HG03175 (cell line): ENCODE data around the gene SYNPO2L.
"Not testable (repeated sequence)": the region's sequence is repeated elsewhere in the genome, so short reads cannot be mapped to it uniquely, and the experiment has no call there.

Experiments
- ATAC-seq: cut with Tn5 transposase; IDR thresholded peaks from one replicate; pipeline ENCODE4 v1.9.1; 2021; ENCODE audit warnings: mild to moderate bottlenecking, moderate library complexity; ENCODE audit not compliant: unreplicated experiment

The SYNPO2L gene

GRCh38 chr10:73655990-73656298, at the start of gene SYNPO2L:
Gene SYNPO2L (minus strand): TSS chr10:73656029. CDS start chr10:73655922, 107 bp downstream.
- no peak for ATAC-seq

GRCh38 chr10:73703924-73704323, 48.1 kb upstream of the SYNPO2L start:
- not testable (repeated sequence) for ATAC-seq

- ATAC-seq, result not testable (repeated sequence)
Observed at GRCh38 chr10:73698819-73699218, 43.0 kb upstream of the SYNPO2L start.

- ATAC-seq, result not testable (repeated sequence)
Observed at GRCh38 chr10:73697675-73698159, 41.9 kb upstream of the SYNPO2L start, which contains the start of gene AGAP5. Gene AGAP5 (minus strand): TSS chr10:73698109. CDS start chr10:73697755, 354 bp downstream.

GRCh38 chr10:73695302-73695701, 39.5 kb upstream of the SYNPO2L start:
- ATAC-seq, result not testable (repeated sequence)

GRCh38 chr10:73690755-73691154, 34.9 kb upstream of the SYNPO2L start:
- ATAC-seq, result not testable (repeated sequence)

GRCh38 chr10:73689596-73689995, 33.8 kb upstream of the SYNPO2L start:
- ATAC-seq, result not testable (repeated sequence)

GRCh38 chr10:73687641-73688040, 31.8 kb upstream of the SYNPO2L start:
- ATAC-seq, result not testable (repeated sequence)

GRCh38 chr10:73674546-73674945, 18.7 kb upstream of the SYNPO2L start:
- not testable (repeated sequence) for ATAC-seq

GRCh38 chr10:73668378-73668777, 12.5 kb upstream of the SYNPO2L start:
- ATAC-seq, result not testable (repeated sequence)

- not testable (repeated sequence) for ATAC-seq
Observed at GRCh38 chr10:73666153-73666809, 10.5 kb upstream of the SYNPO2L start.

- ATAC-seq, result not testable (repeated sequence)
Observed at GRCh38 chr10:73665581-73665980, 9.8 kb upstream of the SYNPO2L start.

GRCh38 chr10:73664156-73665040, 8.6 kb upstream of the SYNPO2L start:
- ATAC-seq, result not testable (repeated sequence)

- not testable (repeated sequence) for ATAC-seq
Observed at GRCh38 chr10:73663621-73664020, 7.8 kb upstream of the SYNPO2L start.

- ATAC-seq, result not testable (repeated sequence)
Observed at GRCh38 chr10:73662705-73663104, 6.9 kb upstream of the SYNPO2L start.

GRCh38 chr10:73655257-73655989, 406 bp downstream of the SYNPO2L start:
- no peak for ATAC-seq

GRCh38 chr10:73653701-73654100, 2.1 kb downstream of the SYNPO2L start:
- ATAC-seq, result no peak

- no peak for ATAC-seq
Observed at GRCh38 chr10:73653195-73653594, 2.6 kb downstream of the SYNPO2L start.

GRCh38 chr10:73650537-73651331, 5.1 kb downstream of the SYNPO2L start:
- ATAC-seq, result no peak

GRCh38 chr10:73649876-73650536, 5.8 kb downstream of the SYNPO2L start:
- no peak for ATAC-seq
